ENCODE results near the gene SETD2. TPM values are rescaled to one million over a fixed set of nuclear protein-coding genes. Genes with fewer than 3 reads are reported as not detected.
A peak's percentile ranks its signal among the peaks of the same experiment; 100 is the strongest.

Gene SETD2
- total and polyA plus RNA-seq, 9 of the 15 experiments (the other 6 are each of a cell fraction or from before 2014, with no cell fraction given) = 8.2 to 44.0 (median 33.6) TPM

- TF ChIP-seq ETS1 (conservative IDR thresholded peaks at IDR 0.05; ENCODE audit: control insufficient read depth, low read depth, low read length) (no peak), THAP12 (CRISPR knock-in tag; IDR thresholded peaks at IDR 0.05) (no peak), U2AF2 (optimal IDR thresholded peaks at IDR 0.05; ENCODE audit: low read depth, low read length) (no peak), ZKSCAN8 (CRISPR knock-in tag; IDR thresholded peaks at IDR 0.05) (no peak), TEAD4 (IDR thresholded peaks at IDR 0.05; ENCODE audit: low read length) (peak; percentile 59; the same call in 1 of the 2 replicates), TEAD4 (CRISPR knock-in tag; IDR thresholded peaks at IDR 0.05; ENCODE audit: borderline replicate concordance) (no peak), ADNP (tag; IDR thresholded peaks at IDR 0.05) (no peak), SP2 (IDR thresholded peaks at IDR 0.05; ENCODE audit: extremely low read depth, low read depth, low read length, poor library complexity, severe bottlenecking) (no peak), BCLAF1 (IDR thresholded peaks at IDR 0.05; ENCODE audit: borderline replicate concordance in 1 of 2, control insufficient read depth in 1 of 2, low read depth in 2 of 2, low read length in 1 of 2) (no peak), ZNF253 (CRISPR knock-in tag; conservative IDR thresholded peaks at IDR 0.05) (no peak), HMG20A (CRISPR knock-in tag; conservative IDR thresholded peaks at IDR 0.05) (no peak), ZNF79 (CRISPR knock-in tag; IDR thresholded peaks at IDR 0.05; ENCODE audit: low read depth) (no peak), HES1 (IDR thresholded peaks at IDR 0.05; ENCODE audit: low read depth) (peak; percentile 90), ZFP91 (CRISPR knock-in tag; IDR thresholded peaks at IDR 0.05) (no peak), CHD2 (IDR thresholded peaks at IDR 0.05; ENCODE audit: low read depth, low read length) (no peak), ZNF778 (CRISPR knock-in tag; IDR thresholded peaks at IDR 0.05) (no peak), CREBBP (IDR thresholded peaks at IDR 0.05; ENCODE audit: low read depth, low read length) (no peak), SRSF7 (optimal IDR thresholded peaks at IDR 0.05; ENCODE audit: low read depth, low read length) (no peak), SMARCA4 (IDR thresholded peaks at IDR 0.05) (peak; percentile 85), CCAR2 (IDR thresholded peaks at IDR 0.05; ENCODE audit: low read depth, low read length) (no peak)
These were observed 146.9 kb downstream of the SETD2 start (continued) for GRCh38 chr3:47016934-47017435.
